ENCODE measurements around the gene DLX1. TPM values are rescaled to one million over a fixed set of nuclear protein-coding genes. Genes with fewer than 3 reads are reported as not detected.
A peak's percentile ranks its signal among the peaks of the same experiment; 100 is the strongest.

Gene DLX1
- total and polyA plus RNA-seq, 3 donors from 2014 or later, result 0.21 TPM; not detected in 2

DNA sequence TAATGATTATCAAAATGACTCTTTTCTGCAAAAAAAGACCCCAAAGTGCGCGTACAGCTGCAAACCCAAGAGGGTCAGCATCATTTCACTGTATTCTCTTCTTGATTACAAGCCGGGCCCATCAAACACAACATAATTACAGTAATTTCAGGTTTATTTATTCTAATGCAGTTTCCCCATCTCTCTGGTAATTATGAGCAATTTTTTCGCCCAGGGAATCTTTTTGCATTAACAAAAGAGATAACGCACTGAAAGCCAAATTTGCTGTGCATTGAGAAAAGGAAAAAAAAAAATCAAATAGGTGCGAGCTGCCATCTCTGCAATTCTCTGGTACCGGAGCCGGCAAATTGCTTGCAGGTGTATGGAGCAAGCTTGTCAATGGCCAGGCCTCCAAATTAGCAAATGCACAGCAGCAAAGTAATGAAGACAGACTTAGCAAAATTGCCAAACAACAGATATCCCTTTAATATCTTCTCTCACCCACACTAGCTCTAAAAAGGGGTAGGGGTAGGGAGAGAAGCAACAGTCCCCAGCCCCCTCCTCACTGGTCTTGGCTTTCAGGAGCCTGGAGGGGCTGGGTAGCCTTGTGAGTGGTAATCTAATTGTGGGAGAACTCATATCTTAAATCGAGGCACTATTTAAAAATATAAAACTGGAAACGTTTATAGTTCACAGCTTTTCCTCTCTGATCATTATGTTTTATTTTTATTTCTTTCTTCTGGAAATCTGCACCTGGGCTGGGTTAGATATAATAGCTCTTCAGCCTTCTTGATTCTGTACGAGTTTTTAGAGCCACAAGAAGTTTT is 6.7 kb downstream of the DLX1 start:
- Histone ChIP-seq H3K4me3 (no peak overlapping the region), H3K4me1 (peaks cover 14% of the 10 kb centered on the region), H3K27ac (no peak overlapping the region), H3K36me3 (ENCODE audit: low read depth, missing control alignments) (no peaks in the 10 kb centered on the region), H3K9me3 (no peaks in the 10 kb centered on the region), H3K27me3 (no peaks in the 10 kb centered on the region)
- 17 to 23% methylated on average over 11 of the region's 11 CpGs for WGBS, 2 donors
- TF ChIP-seq, protein P1, sequence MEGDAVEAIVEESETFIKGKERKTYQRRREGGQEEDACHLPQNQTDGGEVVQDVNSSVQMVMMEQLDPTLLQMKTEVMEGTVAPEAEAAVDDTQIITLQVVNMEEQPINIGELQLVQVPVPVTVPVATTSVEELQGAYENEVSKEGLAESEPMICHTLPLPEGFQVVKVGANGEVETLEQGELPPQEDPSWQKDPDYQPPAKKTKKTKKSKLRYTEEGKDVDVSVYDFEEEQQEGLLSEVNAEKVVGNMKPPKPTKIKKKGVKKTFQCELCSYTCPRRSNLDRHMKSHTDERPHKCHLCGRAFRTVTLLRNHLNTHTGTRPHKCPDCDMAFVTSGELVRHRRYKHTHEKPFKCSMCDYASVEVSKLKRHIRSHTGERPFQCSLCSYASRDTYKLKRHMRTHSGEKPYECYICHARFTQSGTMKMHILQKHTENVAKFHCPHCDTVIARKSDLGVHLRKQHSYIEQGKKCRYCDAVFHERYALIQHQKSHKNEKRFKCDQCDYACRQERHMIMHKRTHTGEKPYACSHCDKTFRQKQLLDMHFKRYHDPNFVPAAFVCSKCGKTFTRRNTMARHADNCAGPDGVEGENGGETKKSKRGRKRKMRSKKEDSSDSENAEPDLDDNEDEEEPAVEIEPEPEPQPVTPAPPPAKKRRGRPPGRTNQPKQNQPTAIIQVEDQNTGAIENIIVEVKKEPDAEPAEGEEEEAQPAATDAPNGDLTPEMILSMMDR (IDR thresholded peaks at IDR 0.05), result no peak
- TF ChIP-seq POLR2A (IDR thresholded peaks at IDR 0.05), result no peak
- no peak for DNase-seq
- intact Hi-C loops (cut with DNase I; ENCODE audit: low total_unique reads), result no loop called here

GRCh38 chr2:172092716-172093415 is 7.6 kb downstream of the DLX1 start:
- DNase-seq, result no peak
- intact Hi-C loops (cut with DNase I; ENCODE audit: low total_unique reads), result no loop called here
- no peak overlapping the region for H3K4me3 ChIP-seq
- peaks cover 14% of the 10 kb centered on the region for H3K4me1 ChIP-seq
- TF ChIP-seq POLR2A (IDR thresholded peaks at IDR 0.05), result no peak
- TF ChIP-seq, protein P1 (IDR thresholded peaks at IDR 0.05), result no peak
- H3K27me3 ChIP-seq, result no peaks in the 10 kb centered on the region
- H3K9me3 ChIP-seq, result no peaks in the 10 kb centered on the region
- H3K36me3 ChIP-seq (ENCODE audit: low read depth, missing control alignments), result no peaks in the 10 kb centered on the region
- 13 to 17% methylated on average over 19 of the region's 19 CpGs for WGBS, 2 donors
- H3K27ac ChIP-seq, result no peak overlapping the region

GRCh38 chr2:172093416-172094293 is 8.3 kb downstream of the DLX1 start:
- WGBS, 2 donors, result 15 to 20% methylated on average over 18 of the region's 18 CpGs
- DNase-seq, result no peak
- no peak overlapping the region for H3K27ac ChIP-seq
- peaks cover 14% of the 10 kb centered on the region for H3K4me1 ChIP-seq
- no peak overlapping the region for H3K4me3 ChIP-seq
- H3K36me3 ChIP-seq (ENCODE audit: low read depth, missing control alignments), result no peaks in the 10 kb centered on the region
- TF ChIP-seq, protein P1 (IDR thresholded peaks at IDR 0.05), result no peak
- TF ChIP-seq POLR2A (IDR thresholded peaks at IDR 0.05), result no peak
- H3K9me3 ChIP-seq, result no peaks in the 10 kb centered on the region
- no peaks in the 10 kb centered on the region for H3K27me3 ChIP-seq
- intact Hi-C loops (cut with DNase I; ENCODE audit: low total_unique reads), result no loop called here

DNA sequence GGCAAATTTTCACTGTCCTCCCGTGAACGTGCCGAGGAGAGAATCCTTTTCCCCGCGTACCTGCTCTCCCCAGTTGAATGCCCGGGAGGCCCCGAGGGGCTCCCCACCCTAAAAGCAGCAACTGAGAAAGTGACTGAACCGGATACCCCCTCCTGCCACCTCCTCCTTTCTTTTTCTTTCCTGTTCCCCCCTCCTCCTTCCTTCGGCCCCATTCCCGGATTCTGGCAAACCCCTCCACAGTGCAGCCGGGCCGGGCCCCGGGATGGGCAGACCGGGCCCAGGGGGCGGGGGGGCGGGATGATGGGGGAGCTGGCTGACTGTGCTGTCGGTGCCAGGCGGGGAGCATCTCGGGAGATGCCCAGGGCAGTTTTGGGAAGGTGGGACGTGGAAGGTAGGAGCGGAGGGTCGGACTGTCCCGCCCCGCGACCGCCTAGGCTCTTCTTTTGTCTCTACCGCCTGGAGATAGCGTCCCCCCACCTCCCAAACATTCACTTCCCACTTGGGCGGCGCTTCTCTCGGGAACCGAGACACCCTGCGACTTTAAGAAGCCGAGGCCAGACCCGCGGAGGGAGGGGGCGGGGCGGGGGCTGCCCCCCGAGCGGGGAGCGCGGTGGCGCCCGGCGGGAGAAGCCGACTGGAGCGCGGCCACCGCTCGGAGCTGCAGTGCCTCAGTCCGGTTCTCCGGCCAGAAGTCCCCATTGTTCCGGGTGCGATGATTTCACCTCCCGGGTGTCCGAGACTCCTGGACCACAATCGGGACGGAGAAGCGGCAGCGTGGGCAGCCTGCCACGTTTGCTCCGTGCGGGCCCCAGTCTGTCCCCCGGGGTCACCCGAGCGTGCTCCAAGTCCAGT is 9.2 kb downstream of the DLX1 start:
- Histone ChIP-seq H3K27ac (no peak overlapping the region), H3K36me3 (ENCODE audit: low read depth, missing control alignments) (no peaks in the 10 kb centered on the region), H3K27me3 (no peaks in the 10 kb centered on the region), H3K4me3 (peak overlapping the region; percentile 10 to 29), H3K4me1 (peaks cover 14% of the 10 kb centered on the region), H3K9me3 (no peaks in the 10 kb centered on the region)
- TF ChIP-seq, protein P1 (IDR thresholded peaks at IDR 0.05), result no peak
- TF ChIP-seq POLR2A (IDR thresholded peaks at IDR 0.05), result no peak
- intact Hi-C loops (cut with DNase I; ENCODE audit: low total_unique reads), result no loop called here
- WGBS, 2 donors, result 3 to 9% methylated on average over 18 to 56 of the region's 66 CpGs
- DNase-seq, result no peak

Measured in testis (tissue), 3 donors.